Activated CD8-positive, alpha-beta T cell treated with anti-CD3 and anti-CD28 coated beads for 36 hours (primary cell): Measurements from ENCODE around the gene AFDN. TPM values are rescaled to one million over a fixed set of nuclear protein-coding genes. Genes with fewer than 3 reads are reported as not detected.

Source experiments
- ATAC-seq: fragments of 200-7000 bp; cut with Tn5 transposase; one replicate; pipeline ENCODE4 v1.10.0; 2021; ENCODE audit warnings: mild to moderate bottlenecking, moderate library complexity
- CTCF ChIA-PET: fragments of 350-600 bp; sonication (Branson Sonifier 250); formaldehyde crosslinking; loops from one replicate; lab custom pipeline; 2021; ENCODE audit warnings: antibody characterized with exemption; lab: Charles Lee
- POLR2A ChIA-PET: fragments of 350-600 bp; sonication (Branson Sonifier 250); formaldehyde crosslinking; loops from one replicate; lab custom pipeline; 2021; ENCODE audit warnings: antibody characterized with exemption; lab: Charles Lee
- DNase-seq: peaks from one replicate; pipeline ENCODE4 v3.0.0-alpha.2; 2020
- H3K27ac Mint-ChIP-seq: one replicate; pipeline ENCODE4 v1.8.0; 2021; ENCODE audit warnings: mild to moderate bottlenecking, mixed read lengths
- H3K27me3 Mint-ChIP-seq: one replicate; pipeline ENCODE4 v1.8.0; 2021; ENCODE audit warnings: mixed read lengths
- H3K36me3 Mint-ChIP-seq: one replicate; pipeline ENCODE4 v1.8.0; 2021; ENCODE audit warnings: low read depth, mixed read lengths
- H3K4me1 Mint-ChIP-seq: one replicate; pipeline ENCODE4 v1.8.0; 2021; ENCODE audit warnings: low read depth, mixed read lengths
- H3K4me3 Mint-ChIP-seq: one replicate; pipeline ENCODE4 v1.8.0; 2021; ENCODE audit warnings: mild to moderate bottlenecking, moderate library complexity, mixed read lengths
- H3K9me3 Mint-ChIP-seq: one replicate; pipeline ENCODE4 v1.8.0; 2021; ENCODE audit warnings: mixed read lengths
- CTCF ChIP-seq: fragments of 200-600 bp; IDR thresholded peaks from one replicate; pipeline ENCODE4 v1.8.0; 2022; ENCODE audit warnings: antibody characterized with exemption, mild to moderate bottlenecking
- intact Hi-C: fragments of 100-400 bp; cut with micrococcal nuclease; formaldehyde crosslinking; loops from one replicate; pipeline ENCODE4 v1.10.0; 2022
- total RNA-seq, 2 experiments: library from RNA; stranded (reverse); gene quantifications; one replicate each; pipeline ENCODE4 v1.2.3, GENCODE V29; 2021

AFDN gene
- total RNA-seq, 2 experiments from 2014 or later: 13.0 to 14.1 TPM

GRCh38 chr6:167898673-167899311 is 72.1 kb downstream of the AFDN start:
- POLR2A ChIA-PET: no interaction called here
- no peak overlapping the region for H3K27ac Mint-ChIP-seq
- DNase-seq (no peak), ATAC-seq (no peak)
- CTCF ChIA-PET: interaction anchor here (1.0 to 2.2 kb wide), 5 partner anchors 12 to 413 kb away, joined by 3 to 6 read pairs (median 3); no protein-coding TSS in a partner anchor
- no peaks in the 10 kb centered on the region for H3K4me1 Mint-ChIP-seq
- H3K27me3 Mint-ChIP-seq: peaks cover 3% of the 10 kb centered on the region
- no peaks in the 10 kb centered on the region for H3K36me3 Mint-ChIP-seq
- peak; percentile 74 for TF ChIP-seq CTCF
- no peaks in the 10 kb centered on the region for H3K9me3 Mint-ChIP-seq
- no peak overlapping the region for H3K4me3 Mint-ChIP-seq
- intact Hi-C loops: no loop called here

- no peak for DNase-seq
- no peak for ATAC-seq
- CTCF ChIA-PET: no interaction called here
- Mint-ChIP-seq H3K36me3 (no peaks in the 10 kb centered on the region), H3K4me3 (no peak overlapping the region), H3K27ac (no peak overlapping the region), H3K9me3 (no peaks in the 10 kb centered on the region), H3K4me1 (no peaks in the 10 kb centered on the region), H3K27me3 (no peaks in the 10 kb centered on the region)
- intact Hi-C loops: no loop called here
- POLR2A ChIA-PET: no interaction called here
- TF ChIP-seq CTCF: no peak
Observed at GRCh38 chr6:167904791-167905190, 78.1 kb downstream of the AFDN start.

- Mint-ChIP-seq H3K27ac (no peak overlapping the region), H3K4me3 (no peak overlapping the region), H3K9me3 (no peaks in the 10 kb centered on the region), H3K36me3 (no peaks in the 10 kb centered on the region), H3K4me1 (no peaks in the 10 kb centered on the region), H3K27me3 (no peaks in the 10 kb centered on the region)
- no peak for DNase-seq
- TF ChIP-seq CTCF: no peak
- intact Hi-C loops: no loop called here
- ChIA-PET POLR2A (no interaction called here), CTCF (no interaction called here)
- ATAC-seq: no peak
Observed at GRCh38 chr6:167906899-167907298, 80.2 kb downstream of the AFDN start.

- H3K9me3 Mint-ChIP-seq: no peaks in the 10 kb centered on the region
- no peaks in the 10 kb centered on the region for H3K27me3 Mint-ChIP-seq
- ChIA-PET CTCF (no interaction called here), POLR2A (no interaction called here)
- ATAC-seq (no peak), DNase-seq (peak; percentile 6)
- H3K27ac Mint-ChIP-seq: no peak overlapping the region
- H3K4me3 Mint-ChIP-seq: no peak overlapping the region
- no peaks in the 10 kb centered on the region for H3K36me3 Mint-ChIP-seq
- no peak for TF ChIP-seq CTCF
- intact Hi-C loops: no loop called here
- no peaks in the 10 kb centered on the region for H3K4me1 Mint-ChIP-seq
Observed at GRCh38 chr6:167907837-167908681, 81.3 kb downstream of the AFDN start.

- H3K36me3 Mint-ChIP-seq: no peaks in the 10 kb centered on the region
- H3K9me3 Mint-ChIP-seq: no peaks in the 10 kb centered on the region
- intact Hi-C loops: no loop called here
- H3K27me3 Mint-ChIP-seq: no peaks in the 10 kb centered on the region
- TF ChIP-seq CTCF: no peak
- no peaks in the 10 kb centered on the region for H3K4me1 Mint-ChIP-seq
- H3K27ac Mint-ChIP-seq: no peak overlapping the region
- ATAC-seq (no peak), DNase-seq (no peak)
- ChIA-PET CTCF (interaction anchor here (0.6 kb wide), 1 partner anchor 450 kb away, joined by 3 read pairs; no protein-coding TSS in a partner anchor), POLR2A (no interaction called here)
- no peak overlapping the region for H3K4me3 Mint-ChIP-seq
Observed at GRCh38 chr6:167910007-167910406, 83.3 kb downstream of the AFDN start.
